KBM-7 (cell line): ENCODE results near the gene DPM3.
"Not testable (repeated sequence)": the region's sequence is repeated elsewhere in the genome, so short reads cannot be mapped to it uniquely, and the experiment has no call there.

Experiments
- DNase-seq: peaks from one replicate; pipeline ENCODE4 v3.0.0-alpha.2; 2015
- in situ Hi-C: fragments of 300-500 bp; cut with MboI; formaldehyde crosslinking; loops from 2 replicates; pipeline ENCODE4 v1.14.3; 2020; ENCODE audit warnings: low sequenced_read_pairs, low pct_unique_long_range_greater_than_20kb, mixed read lengths

Gene DPM3

GRCh38 chr1:155128755-155129473, 11.4 kb downstream of the DPM3 start:
- peak; percentile 15 for DNase-seq
- in situ Hi-C loops: no loop called here

- no peak for DNase-seq
- in situ Hi-C loops: no loop called here
These were observed 12.2 kb downstream of the DPM3 start for GRCh38 chr1:155127967-155128754.

GRCh38 chr1:155127105-155127966, 13.0 kb downstream of the DPM3 start, which contains the start of gene EFNA1:
Gene EFNA1 (plus strand): TSS chr1:155127876. CDS start chr1:155127978, 102 bp downstream.
- in situ Hi-C loops: no loop called here
- DNase-seq: peak; percentile 54

- no peak for DNase-seq
- in situ Hi-C loops: no loop called here
These were observed 13.7 kb downstream of the DPM3 start for GRCh38 chr1:155126556-155127104.

- in situ Hi-C loops: no loop called here
- no peak for DNase-seq
These were observed 14.3 kb downstream of the DPM3 start for GRCh38 chr1:155125946-155126555.

- in situ Hi-C loops: no loop called here
- no peak for DNase-seq
These were observed 14.8 kb downstream of the DPM3 start for GRCh38 chr1:155125511-155125945.

- in situ Hi-C loops: no loop called here
- DNase-seq: no peak
These were observed 15.5 kb downstream of the DPM3 start for GRCh38 chr1:155124503-155125463.

- in situ Hi-C loops: no loop called here
- DNase-seq: no peak
These were observed 16.5 kb downstream of the DPM3 start for GRCh38 chr1:155123801-155124200.

- in situ Hi-C loops: no loop called here
- no peak for DNase-seq
These were observed 18.0 kb downstream of the DPM3 start for GRCh38 chr1:155122308-155122707.

- no peak for DNase-seq
- in situ Hi-C loops: no loop called here
These were observed 19.1 kb downstream of the DPM3 start for GRCh38 chr1:155121249-155121648.

GRCh38 chr1:155120253-155120652, 20.1 kb downstream of the DPM3 start:
- in situ Hi-C loops: no loop called here
- no peak for DNase-seq

- in situ Hi-C loops, DNase-seq: not testable (repeated sequence)
These were observed 22.2 kb downstream of the DPM3 start for GRCh38 chr1:155118090-155118489.

GRCh38 chr1:155117610-155118009, 22.7 kb downstream of the DPM3 start:
- in situ Hi-C loops: no loop called here
- DNase-seq: no peak

GRCh38 chr1:155116113-155116764, 24.1 kb downstream of the DPM3 start:
- no peak for DNase-seq
- in situ Hi-C loops: no loop called here

- no peak for DNase-seq
- in situ Hi-C loops: no loop called here
These were observed 26.8 kb downstream of the DPM3 start for GRCh38 chr1:155113450-155113980.

GRCh38 chr1:155110826-155111225, 29.5 kb downstream of the DPM3 start:
- DNase-seq: peak; percentile 32
- in situ Hi-C loops: no loop called here

- in situ Hi-C loops: no loop called here
- no peak for DNase-seq
These were observed 29.9 kb downstream of the DPM3 start for GRCh38 chr1:155110381-155110780.
